Subcutaneous adipose tissue (tissue), 4 donors: ENCODE measurements around the gene DPP4. TPM values are rescaled to one million over a fixed set of nuclear protein-coding genes. Genes with fewer than 3 reads are reported as not detected.

Experiments used
- CTCF ChIP-seq: fragments of 450-650 bp; IDR thresholded peaks from one replicate; pipeline ENCODE4 v1.5.1; 2016; ENCODE audit warnings: low read depth, mild to moderate bottlenecking, control low read depth, antibody characterized with exemption, moderate library complexity
- total RNA-seq, 4 donors: library from RNA; depleted of rRNA; stranded (reverse); fragments of >200 nt; gene quantifications; one replicate each; pipeline ENCODE4 v1.1.0, GENCODE V29; 2016

Gene DPP4
- total RNA-seq, 4 donors from 2014 or later: 11.5 to 17.8 (median 16.3) TPM

DNA sequence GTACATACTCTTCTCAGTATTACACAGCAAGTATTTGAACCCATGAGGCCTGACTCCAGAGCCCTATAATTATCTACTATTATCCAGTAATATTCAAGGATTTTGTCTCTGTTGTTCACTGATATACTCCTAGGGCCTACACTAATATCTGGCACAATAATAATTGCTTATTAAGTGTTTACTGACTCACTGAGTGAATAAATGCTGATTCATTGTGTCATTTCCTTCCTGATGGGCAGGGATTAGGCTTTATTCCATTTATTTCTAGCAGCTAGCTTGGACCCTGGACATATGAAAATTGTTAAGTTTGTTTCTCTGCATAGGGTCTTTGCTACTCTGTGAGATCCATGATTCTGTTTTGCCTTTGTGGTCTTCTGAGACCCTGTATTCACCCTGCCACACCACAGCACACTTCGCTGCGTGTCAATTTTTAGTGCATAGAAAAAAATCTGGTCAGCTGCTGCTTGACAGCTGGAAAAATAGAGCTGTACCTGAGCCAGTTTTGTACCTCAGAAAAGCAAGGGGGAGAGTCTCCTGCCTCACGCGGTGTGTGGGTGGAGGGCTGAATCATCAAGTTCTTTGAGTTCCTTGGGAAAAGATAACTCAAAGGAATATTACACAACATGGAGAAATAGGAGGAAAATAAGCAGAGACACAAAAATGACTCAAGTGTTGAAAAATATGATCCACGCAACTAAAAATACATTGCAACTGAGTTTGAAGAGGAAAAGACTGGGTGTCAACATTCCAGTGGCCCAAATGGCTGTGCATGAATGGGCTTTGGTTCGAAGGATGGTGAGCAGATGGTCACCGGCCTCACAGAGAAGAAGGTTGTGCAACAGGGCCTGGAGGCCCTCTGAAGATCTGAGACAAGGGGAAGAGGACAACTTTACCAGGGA is 18.9 kb upstream of the DPP4 start:
- TF ChIP-seq CTCF: no peak

GRCh38 chr2:162092008-162092390 is 18.0 kb upstream of the DPP4 start:
- no peak for TF ChIP-seq CTCF

GRCh38 chr2:162091325-162092007 is 17.5 kb upstream of the DPP4 start:
- no peak for TF ChIP-seq CTCF

GRCh38 chr2:162090109-162090508 is 16.1 kb upstream of the DPP4 start:
- TF ChIP-seq CTCF: no peak

DNA sequence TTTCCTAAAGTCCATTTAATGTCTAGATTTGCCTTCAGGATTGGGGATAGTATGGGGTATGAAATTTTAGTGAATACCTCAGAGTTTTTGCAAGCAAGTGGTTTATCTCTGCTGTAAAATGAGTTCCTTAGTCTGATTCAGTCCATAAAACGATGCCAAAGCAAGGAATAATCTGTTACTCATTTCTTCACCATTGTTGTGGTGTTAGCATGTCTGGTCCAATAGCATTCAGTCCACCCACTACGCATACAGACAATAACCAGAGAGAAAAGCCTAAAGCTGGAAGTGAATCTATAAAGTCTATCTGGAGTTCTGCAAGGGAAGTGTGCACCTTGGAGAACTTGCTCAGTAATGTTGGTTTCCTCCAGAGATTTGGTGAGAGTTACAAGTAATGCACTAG is 12.9 kb upstream of the DPP4 start:
- TF ChIP-seq CTCF: no peak

- TF ChIP-seq CTCF: no peak
These were observed 11.3 kb upstream of the DPP4 start for GRCh38 chr2:162085090-162085891.

DNA sequence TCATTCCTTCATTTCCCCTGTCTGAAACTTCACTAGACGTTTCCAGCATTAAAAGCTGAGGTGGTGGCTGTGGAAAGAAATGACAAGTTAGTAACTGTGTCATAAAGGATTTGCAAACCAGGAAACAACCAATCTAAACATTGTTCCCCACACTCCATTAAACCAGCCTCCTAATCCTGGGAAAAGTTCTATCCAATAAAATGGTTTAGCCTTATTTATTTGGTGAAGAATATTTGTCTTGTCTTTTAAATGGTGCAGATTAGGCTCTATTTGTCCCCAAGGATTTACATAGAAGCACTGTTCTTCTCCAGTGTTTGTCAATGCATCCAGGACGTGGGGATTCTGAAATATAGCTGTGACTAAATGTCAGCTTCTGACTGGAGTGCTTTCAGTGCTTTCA is 10.5 kb upstream of the DPP4 start:
- no peak for TF ChIP-seq CTCF
